HuH-7 (cell line): Measurements from ENCODE around the gene ACADSB.

Experiments used
- DNase-seq: peaks from one replicate; pipeline ENCODE4 v3.0.0; 2011; ENCODE audit warnings: low spot score

ACADSB gene

GRCh38 chr10:123004298-123004697 lies 4.5 kb upstream of the ACADSB start:
- no peak for DNase-seq

GRCh38 chr10:123007558-123008354 lies 1.1 kb upstream of the ACADSB start:
- DNase-seq: peak; percentile 58

- peak; percentile 63 for DNase-seq
Measured at GRCh38 chr10:123009105-123009820, 457 bp downstream of the ACADSB start.

- DNase-seq: no peak
Measured at GRCh38 chr10:123011987-123012386, 3.2 kb downstream of the ACADSB start.

GRCh38 chr10:123013456-123014419 lies 4.9 kb downstream of the ACADSB start:
- no peak for DNase-seq

- DNase-seq: no peak
Measured at GRCh38 chr10:123014772-123015171, 6.0 kb downstream of the ACADSB start.

- DNase-seq: no peak
Measured at GRCh38 chr10:123016228-123016627, 7.4 kb downstream of the ACADSB start.

GRCh38 chr10:123017421-123018165 lies 8.8 kb downstream of the ACADSB start:
- no peak for DNase-seq

- no peak for DNase-seq
Measured at GRCh38 chr10:123018531-123018930, 9.7 kb downstream of the ACADSB start.

- DNase-seq: peak; percentile 32
Measured at GRCh38 chr10:123019264-123019663, 10.5 kb downstream of the ACADSB start.

GRCh38 chr10:123019941-123020703 lies 11.3 kb downstream of the ACADSB start:
- DNase-seq: peak; percentile 65

GRCh38 chr10:123021517-123021916 lies 12.7 kb downstream of the ACADSB start:
- DNase-seq: no peak

GRCh38 chr10:123024540-123024939 lies 15.7 kb downstream of the ACADSB start:
- no peak for DNase-seq

GRCh38 chr10:123026302-123026701 lies 17.5 kb downstream of the ACADSB start:
- DNase-seq: no peak

GRCh38 chr10:123027861-123028260 lies 19.1 kb downstream of the ACADSB start:
- DNase-seq: no peak

- DNase-seq: no peak
Measured at GRCh38 chr10:123031124-123031523, 22.3 kb downstream of the ACADSB start.

GRCh38 chr10:123034332-123034731 lies 25.5 kb downstream of the ACADSB start:
- no peak for DNase-seq

GRCh38 chr10:123035467-123036086 lies 26.8 kb downstream of the ACADSB start:
- DNase-seq: no peak

- no peak for DNase-seq
Measured at GRCh38 chr10:123038782-123039631, 30.2 kb downstream of the ACADSB start.

GRCh38 chr10:123039632-123039930 lies 30.8 kb downstream of the ACADSB start:
- DNase-seq: no peak
